Testis (tissue), 2 donors: ENCODE data around the gene OR10J4.

ENCODE experiments used
- CTCF ChIP-seq, 3 experiments: fragments of 450-650 bp in 2 of 3; fragments of 200-600 bp in 1 of 3; sonication (generic) in 1 of 3; IDR thresholded peaks; one replicate each; pipeline ENCODE4 v1.5.1; 2016 to 2019; ENCODE audit warnings: antibody characterized with exemption in 3 of 3, mild to moderate bottlenecking in 2 of 3, moderate library complexity in 1 of 3
- POLR2A ChIP-seq: fragments of 450-650 bp; IDR thresholded peaks from one replicate; pipeline ENCODE4 v1.6.1; 2017; ENCODE audit warnings: antibody characterized with exemption, mild to moderate bottlenecking, moderate library complexity

- TF ChIP-seq CTCF (IDR thresholded peaks at IDR 0.05) (no peak), POLR2A (no peak)
These were observed 42.9 kb downstream of the OR10J4 start for GRCh38 chr1:159474926-159475325.
